Activated T-cell treated with anti-CD3 and anti-CD28 coated beads, Interleukin-2, amount 50 U/mL, for 72 hours (primary cell): ENCODE measurements around the gene CCDC88A. TPM values are rescaled to one million over a fixed set of nuclear protein-coding genes. Genes with fewer than 3 reads are reported as not detected.

ENCODE experiments used
- ATAC-seq, 2 donors: fragments of 150-1000 bp; cut with Tn5 transposase; replicated peaks in 1 of 2; 2 replicates each; pipeline ENCODE4 v1.10.0; 2021; ENCODE audit warnings: moderate library complexity in 2 of 2, mild to moderate bottlenecking in 1 of 2
- DNase-seq, 2 donors: peaks; one replicate each; pipeline ENCODE4 v3.0.0; 2021 to 2022; ENCODE audit warnings: mixed read lengths in 1 of 2
- H3K27ac Mint-ChIP-seq: one replicate; pipeline ENCODE4 v1.8.0; 2022; ENCODE audit warnings: mild to moderate bottlenecking, moderate library complexity, mixed read lengths
- H3K27me3 Mint-ChIP-seq: one replicate; pipeline ENCODE4 v1.8.0; 2022; ENCODE audit warnings: low read depth, mixed read lengths
- H3K36me3 Mint-ChIP-seq, 2 donors: one replicate each; pipeline ENCODE4 v1.8.0; 2022; ENCODE audit warnings: mixed read lengths in 2 of 2, mild to moderate bottlenecking in 1 of 2; ENCODE audit not compliant: insufficient read depth in 2 of 2
- H3K4me1 Mint-ChIP-seq: one replicate; pipeline ENCODE4 v1.8.0; 2022; ENCODE audit warnings: low read depth, mixed read lengths
- H3K4me3 Mint-ChIP-seq, 2 donors: one replicate each; pipeline ENCODE4 v1.8.0; 2022; ENCODE audit warnings: mild to moderate bottlenecking in 2 of 2, mixed read lengths in 2 of 2, moderate library complexity in 2 of 2
- H3K9me3 Mint-ChIP-seq, 2 donors: one replicate each; pipeline ENCODE4 v1.8.0; 2022; ENCODE audit warnings: mixed read lengths in 2 of 2
- total RNA-seq, 2 donors: library from RNA; stranded (reverse); gene quantifications; one replicate each; pipeline ENCODE4 v1.2.3, GENCODE V29; 2022

CCDC88A gene
- total RNA-seq, 2 donors from 2014 or later: 9.6 to 13.8 TPM

GRCh38 chr2:55418512-55419232, 984 bp downstream of the CCDC88A start:
- Mint-ChIP-seq H3K4me3 (peak overlapping the region; percentile 90 to 93), H3K27me3 (peaks cover 27% of the 10 kb centered on the region), H3K4me1 (peaks cover 35% of the 10 kb centered on the region), H3K9me3 (no peaks in the 10 kb centered on the region), H3K27ac (peak overlapping the region; percentile 11), H3K36me3 (peaks cover 0 to 4% of the 10 kb centered on the region in 2 donors)
- no peak for DNase-seq
- ATAC-seq: no peak

- peaks cover 35% of the 10 kb centered on the region for H3K4me1 Mint-ChIP-seq
- peak overlapping the region; percentile 90 to 93 for H3K4me3 Mint-ChIP-seq
- peak overlapping the region; percentile 3 for H3K27ac Mint-ChIP-seq
- peaks cover 0 to 4% of the 10 kb centered on the region in 2 donors for H3K36me3 Mint-ChIP-seq
- DNase-seq (no peak), ATAC-seq (no peak)
- peaks cover 23% of the 10 kb centered on the region for H3K27me3 Mint-ChIP-seq
- no peaks in the 10 kb centered on the region for H3K9me3 Mint-ChIP-seq
These were observed 1.6 kb downstream of the CCDC88A start for GRCh38 chr2:55418072-55418471.

- ATAC-seq (no peak), DNase-seq (no peak)
- H3K9me3 Mint-ChIP-seq: no peaks in the 10 kb centered on the region
- H3K4me3 Mint-ChIP-seq: no peak overlapping the region
- peaks cover 16% of the 10 kb centered on the region for H3K27me3 Mint-ChIP-seq
- peaks cover 35% of the 10 kb centered on the region for H3K4me1 Mint-ChIP-seq
- no peak overlapping the region for H3K27ac Mint-ChIP-seq
- peaks cover 0 to 4% of the 10 kb centered on the region in 2 donors for H3K36me3 Mint-ChIP-seq
These were observed 2.7 kb downstream of the CCDC88A start for GRCh38 chr2:55416786-55417568.

GRCh38 chr2:55415300-55415699, 4.4 kb downstream of the CCDC88A start:
- no peak overlapping the region for H3K27ac Mint-ChIP-seq
- ATAC-seq: no peak
- peaks cover 16% of the 10 kb centered on the region for H3K27me3 Mint-ChIP-seq
- H3K4me3 Mint-ChIP-seq: no peak overlapping the region
- no peak for DNase-seq
- H3K4me1 Mint-ChIP-seq: peaks cover 24% of the 10 kb centered on the region
- H3K36me3 Mint-ChIP-seq: peaks cover 0 to 4% of the 10 kb centered on the region in 2 donors
- H3K9me3 Mint-ChIP-seq: no peaks in the 10 kb centered on the region

- DNase-seq (no peak), ATAC-seq (no peak)
- H3K4me1 Mint-ChIP-seq: peaks cover 6% of the 10 kb centered on the region
- H3K36me3 Mint-ChIP-seq: no peaks in the 10 kb centered on the region
- no peaks in the 10 kb centered on the region for H3K27me3 Mint-ChIP-seq
- H3K27ac Mint-ChIP-seq: no peak overlapping the region
- no peak overlapping the region for H3K4me3 Mint-ChIP-seq
- H3K9me3 Mint-ChIP-seq: no peaks in the 10 kb centered on the region
These were observed 10.5 kb downstream of the CCDC88A start for GRCh38 chr2:55408918-55409868.

GRCh38 chr2:55408098-55408882, 11.4 kb downstream of the CCDC88A start:
- ATAC-seq (no peak), DNase-seq (no peak)
- Mint-ChIP-seq H3K27me3 (no peaks in the 10 kb centered on the region), H3K4me1 (peaks cover 6% of the 10 kb centered on the region), H3K27ac (no peak overlapping the region), H3K36me3 (no peaks in the 10 kb centered on the region), H3K4me3 (no peak overlapping the region), H3K9me3 (no peaks in the 10 kb centered on the region)

- H3K27ac Mint-ChIP-seq: no peak overlapping the region
- DNase-seq (no peak), ATAC-seq (no peak)
- no peaks in the 10 kb centered on the region for H3K9me3 Mint-ChIP-seq
- no peaks in the 10 kb centered on the region for H3K36me3 Mint-ChIP-seq
- H3K4me3 Mint-ChIP-seq: no peak overlapping the region
- no peaks in the 10 kb centered on the region for H3K27me3 Mint-ChIP-seq
- H3K4me1 Mint-ChIP-seq: peaks cover 6% of the 10 kb centered on the region
These were observed 14.5 kb downstream of the CCDC88A start for GRCh38 chr2:55405116-55405515.

- Mint-ChIP-seq H3K9me3 (no peaks in the 10 kb centered on the region), H3K4me3 (no peak overlapping the region), H3K4me1 (no peaks in the 10 kb centered on the region), H3K27me3 (no peaks in the 10 kb centered on the region), H3K27ac (no peak overlapping the region), H3K36me3 (no peaks in the 10 kb centered on the region)
- DNase-seq (no peak), ATAC-seq (no peak)
These were observed 16.2 kb downstream of the CCDC88A start for GRCh38 chr2:55403256-55403998.

- Mint-ChIP-seq H3K27me3 (no peaks in the 10 kb centered on the region), H3K9me3 (no peaks in the 10 kb centered on the region), H3K27ac (no peak overlapping the region), H3K4me1 (no peaks in the 10 kb centered on the region), H3K36me3 (no peaks in the 10 kb centered on the region), H3K4me3 (no peak overlapping the region)
- no peak for DNase-seq
- no peak for ATAC-seq
These were observed 18.5 kb downstream of the CCDC88A start for GRCh38 chr2:55401124-55401523.

GRCh38 chr2:55400332-55400731, 19.3 kb downstream of the CCDC88A start:
- Mint-ChIP-seq H3K9me3 (no peaks in the 10 kb centered on the region), H3K4me1 (no peaks in the 10 kb centered on the region), H3K27me3 (no peaks in the 10 kb centered on the region), H3K4me3 (no peak overlapping the region), H3K36me3 (no peaks in the 10 kb centered on the region), H3K27ac (no peak overlapping the region)
- ATAC-seq (no peak), DNase-seq (no peak)

GRCh38 chr2:55399815-55400214, 19.8 kb downstream of the CCDC88A start:
- DNase-seq (no peak), ATAC-seq (no peak)
- H3K4me1 Mint-ChIP-seq: no peaks in the 10 kb centered on the region
- no peak overlapping the region for H3K4me3 Mint-ChIP-seq
- peaks cover 0 to 2% of the 10 kb centered on the region in 2 donors for H3K9me3 Mint-ChIP-seq
- H3K27me3 Mint-ChIP-seq: no peaks in the 10 kb centered on the region
- no peak overlapping the region for H3K27ac Mint-ChIP-seq
- no peaks in the 10 kb centered on the region for H3K36me3 Mint-ChIP-seq
